Activated CD8-positive, alpha-beta T cell treated with anti-CD3 and anti-CD28 coated beads, Interleukin-2, amount 10 ng/mL, durations not matched to agents 7 days and 5 days (primary cell): Measurements from ENCODE around the gene SELENBP1. TPM values are rescaled to one million over a fixed set of nuclear protein-coding genes. Genes with fewer than 3 reads are reported as not detected.

Experiments
- ATAC-seq: fragments of 150-1000 bp; cut with Tn5 transposase; one replicate; pipeline ENCODE4 v1.10.0; 2021; ENCODE audit warnings: moderate library complexity
- CTCF ChIA-PET: fragments of 350-600 bp; sonication (Branson Sonifier 250); formaldehyde crosslinking; loops from one replicate; lab custom pipeline; 2021; ENCODE audit warnings: antibody characterized with exemption; lab: Charles Lee
- POLR2A ChIA-PET: fragments of 350-600 bp; sonication (Branson Sonifier 250); formaldehyde crosslinking; loops from one replicate; lab custom pipeline; 2021; ENCODE audit warnings: antibody characterized with exemption; lab: Charles Lee
- DNase-seq: peaks from one replicate; pipeline ENCODE4 v3.0.0-alpha.2; 2020
- H3K27ac Mint-ChIP-seq: one replicate; pipeline ENCODE4 v1.8.0; 2021; ENCODE audit warnings: mild to moderate bottlenecking, mixed read lengths
- H3K27me3 Mint-ChIP-seq: one replicate; pipeline ENCODE4 v1.8.0; 2021; ENCODE audit warnings: low read depth, mixed read lengths
- H3K36me3 Mint-ChIP-seq: one replicate; pipeline ENCODE4 v1.8.0; 2021; ENCODE audit warnings: low read depth, mixed read lengths
- H3K4me1 Mint-ChIP-seq: one replicate; pipeline ENCODE4 v1.8.0; 2021; ENCODE audit warnings: low read depth, mixed read lengths
- H3K4me3 Mint-ChIP-seq: one replicate; pipeline ENCODE4 v1.8.0; 2021; ENCODE audit warnings: mild to moderate bottlenecking, mixed read lengths
- H3K9me3 Mint-ChIP-seq: one replicate; pipeline ENCODE4 v1.8.0; 2022; ENCODE audit warnings: mixed read lengths; ENCODE audit not compliant: insufficient read depth
- total RNA-seq, 2 experiments: library from RNA; stranded (reverse); gene quantifications; one replicate each; pipeline ENCODE4 v1.2.3, GENCODE V29; 2021

The SELENBP1 gene
- not detected for total RNA-seq

DNA sequence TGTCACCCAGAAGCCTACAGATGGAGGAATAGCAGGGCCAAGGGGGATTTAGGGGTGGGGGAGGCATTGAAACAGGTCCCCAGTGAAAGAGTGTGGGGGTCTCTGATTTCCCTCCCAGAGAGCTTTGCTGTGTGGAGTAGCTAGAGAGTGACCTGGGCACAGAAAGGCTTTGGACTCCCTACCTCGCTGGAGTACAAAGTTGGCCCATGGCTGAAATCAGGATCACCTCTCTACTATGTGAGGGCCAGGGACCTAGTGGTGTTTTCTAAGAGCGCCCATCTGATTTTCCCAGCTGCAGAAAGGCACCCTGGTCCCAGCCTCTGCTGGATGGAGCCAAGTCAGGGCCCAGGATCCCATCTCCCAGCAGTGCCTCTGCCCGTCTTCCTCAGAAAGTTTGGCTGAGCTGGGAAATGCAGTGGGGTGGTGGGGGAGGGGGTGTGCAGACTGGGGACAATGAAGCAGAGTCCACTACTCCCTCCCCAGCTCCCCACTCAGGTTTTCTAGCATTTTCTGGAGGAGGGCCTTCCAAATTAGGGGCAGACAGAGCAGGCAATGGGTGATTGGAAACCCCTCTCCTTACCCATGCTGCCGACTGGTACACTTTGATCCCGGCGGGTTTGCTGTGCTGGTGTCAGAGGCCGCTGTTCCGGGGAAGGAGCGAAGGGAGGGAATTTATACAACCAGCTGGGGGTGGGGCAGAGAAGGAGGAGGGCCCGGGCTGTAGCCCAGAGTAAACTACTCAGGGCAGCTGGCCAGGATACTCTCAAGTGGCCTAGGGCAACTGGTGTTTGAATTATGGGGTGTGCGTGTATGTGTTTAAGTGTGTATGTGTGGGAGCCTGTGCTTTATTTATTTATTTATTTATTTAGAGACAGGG is at the start of gene SELENBP1:
TSS of gene SELENBP1 (minus strand) at position 648 of the 877 bp plus-strand sequence. CDS start at position 584, 64 bp downstream.
- Mint-ChIP-seq H3K4me3 (no peak within 1 kb of the TSS), H3K4me1 (peaks cover 4% of the 10 kb centered on the region), H3K9me3 (no peaks in the 10 kb centered on the region), H3K27ac (no peak within 1 kb of the TSS), H3K27me3 (peaks cover 5% of the 10 kb centered on the region), H3K36me3 (no peaks in the 10 kb centered on the region)
- POLR2A ChIA-PET, result interaction anchor here (1.1 kb wide), 1 partner anchor 45 kb away, joined by 3 read pairs; the partner anchor contains the start of gene PI4KB
- CTCF ChIA-PET, result interaction anchor here (1.5 kb wide), 1 partner anchor 25 kb away, joined by 3 read pairs; no protein-coding TSS in a partner anchor
- DNase-seq (no peak), ATAC-seq (no peak)

DNA sequence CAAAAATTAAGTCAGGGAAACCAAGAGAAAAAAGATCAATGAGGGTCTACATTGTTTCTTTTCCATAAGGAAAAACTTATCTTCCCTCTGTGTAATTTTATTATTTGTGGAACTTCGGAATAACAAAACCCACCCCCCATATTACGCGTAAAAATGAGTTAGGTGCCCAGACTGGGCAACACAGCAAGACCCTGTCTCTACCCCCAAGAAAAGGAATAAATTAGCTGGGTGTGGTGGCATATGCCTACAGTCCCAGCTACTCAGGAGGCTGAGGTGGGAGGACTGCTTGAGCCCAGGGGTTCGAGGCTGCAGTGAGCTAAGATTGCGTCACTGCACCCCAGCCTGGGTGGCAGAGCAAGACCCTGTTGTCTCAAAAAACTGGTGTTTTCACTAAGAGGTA is 47.3 kb upstream of the SELENBP1 start:
- H3K9me3 Mint-ChIP-seq, result no peaks in the 10 kb centered on the region
- DNase-seq, result no peak
- H3K36me3 Mint-ChIP-seq, result peaks cover 35% of the 10 kb centered on the region
- ChIA-PET CTCF (interaction anchor here (1.0 kb wide), 1 partner anchor 25 kb away, joined by 4 read pairs; no protein-coding TSS in a partner anchor), POLR2A (no interaction called here)
- no peak overlapping the region for H3K4me3 Mint-ChIP-seq
- no peaks in the 10 kb centered on the region for H3K4me1 Mint-ChIP-seq
- ATAC-seq, result no peak
- H3K27me3 Mint-ChIP-seq, result no peaks in the 10 kb centered on the region
- H3K27ac Mint-ChIP-seq, result no peak overlapping the region

- DNase-seq (no peak), ATAC-seq (no peak)
- Mint-ChIP-seq H3K27ac (no peak overlapping the region), H3K9me3 (no peaks in the 10 kb centered on the region), H3K4me3 (no peak overlapping the region), H3K4me1 (no peaks in the 10 kb centered on the region), H3K36me3 (peaks cover 35% of the 10 kb centered on the region), H3K27me3 (no peaks in the 10 kb centered on the region)
- ChIA-PET POLR2A (interaction anchor here (0.7 kb wide), 1 partner anchor 77 kb away, joined by 5 read pairs; no protein-coding TSS in a partner anchor), CTCF (interaction anchor here (0.8 to 1.4 kb wide), 3 partner anchors 10 to 19 kb away, joined by 3 to 5 read pairs (median 4); no protein-coding TSS in a partner anchor)
These were observed 45.6 kb upstream of the SELENBP1 start for GRCh38 chr1:151418081-151418480.

DNA sequence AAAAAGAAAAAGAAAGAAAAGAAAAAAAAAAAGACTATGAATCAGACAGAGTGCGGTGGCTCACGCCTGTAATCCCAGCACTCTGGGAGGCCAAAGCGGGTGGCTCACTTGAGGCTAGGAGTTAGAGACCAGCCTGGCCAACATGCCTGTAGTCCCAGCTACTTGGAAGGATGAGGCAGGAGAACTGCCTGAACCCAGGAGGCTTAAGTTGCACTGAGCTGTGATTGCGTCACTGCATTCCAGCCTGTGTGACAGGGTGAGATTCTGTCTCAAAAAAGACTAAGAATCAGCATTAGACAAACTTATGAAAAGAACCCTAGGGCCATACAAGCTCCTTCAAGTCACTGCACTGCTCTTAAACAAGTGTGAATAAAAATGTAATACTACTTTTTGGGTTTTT is 43.7 kb upstream of the SELENBP1 start:
- ChIA-PET CTCF (no interaction called here), POLR2A (interaction anchor here (0.6 kb wide), 1 partner anchor 12 kb away, joined by 3 read pairs; no protein-coding TSS in a partner anchor)
- no peaks in the 10 kb centered on the region for H3K9me3 Mint-ChIP-seq
- H3K4me3 Mint-ChIP-seq, result no peak overlapping the region
- H3K36me3 Mint-ChIP-seq, result peaks cover 35% of the 10 kb centered on the region
- H3K4me1 Mint-ChIP-seq, result no peaks in the 10 kb centered on the region
- ATAC-seq (no peak), DNase-seq (no peak)
- no peaks in the 10 kb centered on the region for H3K27me3 Mint-ChIP-seq
- H3K27ac Mint-ChIP-seq, result no peak overlapping the region

DNA sequence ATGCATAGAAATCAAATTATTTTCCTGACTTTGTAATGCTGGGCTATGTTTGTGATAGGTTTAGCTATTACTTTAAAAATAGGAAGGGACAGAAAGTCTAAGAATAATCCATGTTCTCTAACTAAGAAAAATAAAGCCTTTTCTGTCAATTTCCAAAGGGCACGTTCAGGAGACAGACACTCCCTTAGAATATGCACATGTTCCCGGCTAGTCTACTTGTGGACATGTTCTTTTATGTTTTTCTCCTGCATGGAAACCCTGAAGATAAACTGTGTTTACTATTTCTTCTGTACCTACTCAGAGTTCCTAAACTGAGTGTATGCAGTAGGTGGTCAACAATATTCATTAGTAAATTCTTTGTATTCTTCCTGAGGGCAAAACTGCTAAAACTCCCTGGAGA is 39.4 kb upstream of the SELENBP1 start:
- H3K36me3 Mint-ChIP-seq, result peaks cover 58% of the 10 kb centered on the region
- H3K27me3 Mint-ChIP-seq, result no peaks in the 10 kb centered on the region
- H3K9me3 Mint-ChIP-seq, result no peaks in the 10 kb centered on the region
- POLR2A ChIA-PET, result interaction anchor here (1.5 kb wide), 1 partner anchor 12 kb away, joined by 3 read pairs; the partner anchor contains the start of gene PSMB4
- no peaks in the 10 kb centered on the region for H3K4me1 Mint-ChIP-seq
- H3K4me3 Mint-ChIP-seq, result no peak overlapping the region
- DNase-seq (no peak), ATAC-seq (no peak)
- H3K27ac Mint-ChIP-seq, result no peak overlapping the region
- CTCF ChIA-PET, result interaction anchor here (0.7 kb wide), 1 partner anchor 12 kb away, joined by 3 read pairs; the partner anchor contains the start of gene PSMB4

- H3K4me3 Mint-ChIP-seq, result no peak overlapping the region
- no peaks in the 10 kb centered on the region for H3K27me3 Mint-ChIP-seq
- ATAC-seq, result no peak
- peaks cover 69% of the 10 kb centered on the region for H3K36me3 Mint-ChIP-seq
- ChIA-PET CTCF (interaction anchor here (1.8 kb wide), 1 partner anchor 68 kb away, joined by 5 read pairs; no protein-coding TSS in a partner anchor), POLR2A (interaction anchor here (1.8 kb wide), 1 partner anchor 9 kb away, joined by 4 read pairs; the partner anchor contains the start of gene PSMB4)
- H3K27ac Mint-ChIP-seq, result no peak overlapping the region
- no peaks in the 10 kb centered on the region for H3K9me3 Mint-ChIP-seq
- DNase-seq, result no peak
- H3K4me1 Mint-ChIP-seq, result no peaks in the 10 kb centered on the region
These were observed 36.4 kb upstream of the SELENBP1 start for GRCh38 chr1:151408891-151409290.

DNA sequence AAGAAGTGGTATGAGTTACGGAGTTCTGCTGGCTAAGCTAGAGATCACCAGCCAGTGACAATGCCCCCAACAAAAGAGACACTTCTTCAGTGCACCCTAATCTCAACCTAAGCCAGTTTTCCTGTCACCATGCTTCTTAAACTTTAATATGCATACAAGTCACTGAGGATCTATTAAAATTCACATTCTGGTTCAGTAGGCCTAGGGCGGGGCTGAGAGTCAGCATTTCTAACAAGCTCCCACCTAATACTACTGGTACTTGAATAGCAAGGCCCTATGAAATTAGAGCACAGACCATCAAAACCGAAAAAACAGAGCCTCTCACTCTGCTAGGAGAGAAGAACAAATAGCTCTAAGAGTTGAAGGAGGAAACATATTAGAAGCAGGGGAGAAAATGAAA is 34.8 kb upstream of the SELENBP1 start:
- no peaks in the 10 kb centered on the region for H3K9me3 Mint-ChIP-seq
- no peak for ATAC-seq
- peak overlapping the region; percentile 18 for H3K27ac Mint-ChIP-seq
- H3K27me3 Mint-ChIP-seq, result no peaks in the 10 kb centered on the region
- peaks cover 75% of the 10 kb centered on the region for H3K36me3 Mint-ChIP-seq
- ChIA-PET POLR2A (interaction anchor here (1.8 kb wide), 1 partner anchor 8 kb away, joined by 4 read pairs; the partner anchor contains the start of gene PSMB4), CTCF (interaction anchor here (1.1 to 1.8 kb wide), 2 partner anchors 67 to 126 kb away, joined by 4 to 5 read pairs; partner anchors contain the start of gene ZNF687)
- no peak for DNase-seq
- no peaks in the 10 kb centered on the region for H3K4me1 Mint-ChIP-seq
- H3K4me3 Mint-ChIP-seq, result no peak overlapping the region

DNA sequence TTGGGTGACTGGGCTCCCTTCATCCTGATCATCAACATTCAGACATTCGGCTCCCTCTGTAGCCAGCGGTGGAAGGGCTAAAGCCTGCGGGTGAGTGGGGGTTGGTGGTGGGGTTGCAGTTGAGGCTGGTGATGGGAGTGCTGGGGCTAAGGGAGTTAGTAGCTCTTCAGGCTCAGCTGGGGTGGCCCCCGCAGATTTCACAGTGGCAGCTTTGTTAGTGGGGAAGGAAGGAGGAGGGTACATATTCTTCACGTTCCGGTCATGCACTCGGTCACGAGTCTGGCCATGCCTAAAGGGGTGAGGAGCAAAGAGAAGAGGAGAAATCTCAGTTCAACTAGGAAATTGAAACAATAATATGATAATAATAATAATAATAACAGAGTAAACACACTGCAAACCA is 33.7 kb upstream of the SELENBP1 start:
- Mint-ChIP-seq H3K27me3 (no peaks in the 10 kb centered on the region), H3K27ac (no peak overlapping the region), H3K36me3 (peaks cover 76% of the 10 kb centered on the region), H3K4me3 (no peak overlapping the region), H3K4me1 (peaks cover 6% of the 10 kb centered on the region), H3K9me3 (no peaks in the 10 kb centered on the region)
- POLR2A ChIA-PET, result no interaction called here
- CTCF ChIA-PET, result interaction anchor here (1.0 to 1.1 kb wide), 3 partner anchors 11 to 66 kb away, joined by 3 read pairs; no protein-coding TSS in a partner anchor
- ATAC-seq (no peak), DNase-seq (no peak)

DNA sequence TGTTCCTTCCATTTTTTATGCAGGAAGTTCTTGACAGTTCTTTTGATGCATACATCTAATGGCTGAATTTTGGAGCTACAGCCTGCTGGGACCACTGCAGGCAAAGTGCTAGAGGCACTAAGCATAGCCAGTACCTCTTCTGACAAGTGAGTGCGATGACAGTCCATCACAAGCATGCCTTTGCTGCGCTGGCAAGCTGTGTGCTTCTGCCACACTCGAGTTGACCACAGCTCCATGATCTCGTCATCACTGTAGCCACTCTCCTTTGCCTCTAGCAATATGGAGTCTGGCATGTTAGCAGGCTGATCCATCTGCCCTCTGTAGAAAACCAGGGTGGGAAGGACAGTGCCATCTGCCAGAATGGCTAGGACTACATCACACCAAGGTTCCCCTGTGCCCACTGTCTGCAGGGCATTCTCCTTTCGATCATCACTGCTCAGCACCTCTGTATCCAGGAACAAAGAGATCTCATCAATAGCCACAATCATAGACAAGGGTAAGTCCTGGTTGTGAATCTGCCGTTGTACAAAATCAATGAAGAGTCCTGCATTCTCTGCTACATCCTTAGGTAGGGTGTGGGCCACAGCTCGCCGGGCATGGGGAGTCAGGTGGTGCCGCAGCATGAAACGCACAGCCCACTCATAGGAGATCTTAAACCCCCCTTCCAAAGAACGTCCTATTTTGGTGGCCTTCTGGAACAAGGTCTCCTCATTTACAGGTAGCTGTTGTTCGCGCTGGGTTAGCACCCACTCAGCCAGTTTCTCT is 32.9 kb upstream of the SELENBP1 start:
- peak overlapping the region; percentile 19 for H3K27ac Mint-ChIP-seq
- POLR2A ChIA-PET, result no interaction called here
- peaks cover 78% of the 10 kb centered on the region for H3K36me3 Mint-ChIP-seq
- no peaks in the 10 kb centered on the region for H3K27me3 Mint-ChIP-seq
- ATAC-seq, result peak; percentile 24
- peaks cover 14% of the 10 kb centered on the region for H3K4me1 Mint-ChIP-seq
- no peak for DNase-seq
- no peaks in the 10 kb centered on the region for H3K9me3 Mint-ChIP-seq
- no peak overlapping the region for H3K4me3 Mint-ChIP-seq
- CTCF ChIA-PET, result interaction anchor here (1.0 kb wide), 1 partner anchor 65 kb away, joined by 3 read pairs; no protein-coding TSS in a partner anchor

GRCh38 chr1:151403612-151404011 is 31.1 kb upstream of the SELENBP1 start:
- Mint-ChIP-seq H3K4me3 (no peak overlapping the region), H3K27me3 (no peaks in the 10 kb centered on the region), H3K9me3 (no peaks in the 10 kb centered on the region), H3K36me3 (peaks cover 70% of the 10 kb centered on the region), H3K4me1 (peaks cover 21% of the 10 kb centered on the region), H3K27ac (no peak overlapping the region)
- ATAC-seq (no peak), DNase-seq (no peak)
- ChIA-PET CTCF (interaction anchor here (1.3 to 2.6 kb wide), 2 partner anchors 15 to 63 kb away, joined by 4 to 11 read pairs; no protein-coding TSS in a partner anchor), POLR2A (no interaction called here)

DNA sequence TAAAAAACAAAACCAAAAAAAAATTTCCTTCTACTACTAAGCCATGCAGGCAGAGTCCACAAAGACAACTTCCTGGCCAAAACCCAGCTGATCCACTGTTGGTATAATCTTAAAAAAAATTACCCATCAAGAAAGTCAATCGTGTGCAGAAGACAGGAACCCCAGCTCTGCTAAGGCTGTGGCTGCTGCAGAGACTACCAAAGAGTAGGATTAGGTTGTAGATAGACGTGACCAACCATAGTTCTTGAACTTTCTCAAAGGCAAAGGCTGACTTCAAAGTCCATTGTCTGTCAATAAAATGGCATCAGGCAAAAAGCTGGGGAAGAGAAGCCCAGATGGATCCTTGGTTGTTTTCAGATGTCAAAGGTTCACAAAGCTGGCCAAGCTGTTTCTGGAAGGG is 30.3 kb upstream of the SELENBP1 start:
- peaks cover 2% of the 10 kb centered on the region for H3K27me3 Mint-ChIP-seq
- peaks cover 26% of the 10 kb centered on the region for H3K4me1 Mint-ChIP-seq
- POLR2A ChIA-PET, result interaction anchor here (1.0 kb wide), 1 partner anchor 213 kb away, joined by 3 read pairs; no protein-coding TSS in a partner anchor
- peak overlapping the region; percentile 33 for H3K27ac Mint-ChIP-seq
- CTCF ChIA-PET, result interaction anchor here (0.6 to 2.6 kb wide), 5 partner anchors 16 to 1000 kb away, joined by 3 to 11 read pairs (median 4); no protein-coding TSS in a partner anchor
- H3K36me3 Mint-ChIP-seq, result peaks cover 67% of the 10 kb centered on the region
- DNase-seq, result no peak
- H3K4me3 Mint-ChIP-seq, result no peak overlapping the region
- no peak for ATAC-seq
- no peaks in the 10 kb centered on the region for H3K9me3 Mint-ChIP-seq
